Measurements from ENCODE around the gene CDK14.
"Not testable (repeated sequence)": the region's sequence is repeated elsewhere in the genome, so short reads cannot be mapped to it uniquely, and the experiment has no call there.

The CDK14 gene

DNA sequence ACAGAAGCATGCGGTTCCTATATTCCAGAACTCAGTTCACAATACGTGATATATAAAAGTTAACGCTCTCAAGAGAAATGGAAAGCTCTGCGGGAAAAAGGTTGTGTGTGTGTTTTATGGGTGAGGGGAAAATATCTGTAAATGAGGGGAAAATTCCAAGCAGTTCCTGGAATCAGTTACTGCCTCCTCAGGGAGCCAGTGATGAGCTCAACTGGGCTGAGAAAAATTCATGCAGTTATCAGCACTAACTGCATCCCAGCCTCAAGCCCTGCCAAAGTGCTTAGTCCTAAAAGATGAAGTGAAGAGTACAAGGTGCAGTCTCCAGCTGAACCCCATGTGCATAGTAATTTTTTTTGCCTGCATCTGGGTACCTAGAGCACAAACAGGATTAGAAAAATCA, 191.9 kb downstream of the CDK14 start:
- DNase-seq (ENCODE audit: low read depth, low spot score) = peak; percentile 6

DNA sequence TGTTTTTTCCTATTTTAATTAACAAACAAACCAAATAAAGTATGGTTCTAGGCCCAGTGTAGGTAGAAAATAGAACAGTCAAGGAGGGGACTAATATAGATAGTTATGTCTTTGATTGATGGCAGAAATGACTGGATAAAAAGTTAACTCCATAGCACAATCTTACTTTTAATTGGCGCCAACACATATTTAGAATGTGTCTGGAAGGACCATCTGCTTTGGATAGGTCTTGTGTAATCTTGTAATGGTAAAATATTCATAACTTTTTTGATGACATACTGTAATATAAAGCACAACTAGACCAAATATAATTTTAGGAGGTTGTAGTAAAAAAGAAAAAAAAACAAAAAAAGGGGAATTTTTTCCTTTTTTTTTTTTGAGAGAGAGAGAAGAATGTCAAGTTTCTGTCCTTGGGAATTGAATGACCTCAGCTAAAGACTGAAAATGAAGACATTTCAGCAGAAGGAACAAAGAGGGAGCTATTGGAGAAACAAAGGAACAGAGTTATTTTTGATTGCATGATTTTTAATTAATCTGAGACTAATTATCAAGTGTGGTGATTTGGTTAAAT, 193.7 kb downstream of the CDK14 start:
- DNase-seq (ENCODE audit: low read depth, low spot score) = no peak

DNA sequence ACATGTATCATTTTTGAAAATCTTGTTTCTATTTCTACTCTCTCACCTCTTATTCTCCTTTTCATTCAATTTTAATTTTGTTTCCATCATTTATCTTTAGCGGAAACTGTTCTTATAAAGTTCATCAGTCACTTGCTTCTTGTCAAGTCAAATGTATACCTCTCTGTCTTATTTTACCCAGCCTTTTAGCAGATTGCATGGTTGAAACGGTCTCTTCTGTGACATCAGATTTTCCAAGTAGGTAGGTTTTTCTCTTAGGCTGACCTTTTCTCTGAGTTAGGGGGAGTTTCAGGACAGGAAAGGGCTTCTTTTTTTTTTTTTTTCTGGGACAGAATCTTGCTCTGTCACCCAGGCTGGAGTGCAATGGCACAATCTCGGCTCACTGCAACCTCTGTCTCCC, 195.5 kb downstream of the CDK14 start:
- no peak for DNase-seq (ENCODE audit: low read depth, low spot score)

DNA sequence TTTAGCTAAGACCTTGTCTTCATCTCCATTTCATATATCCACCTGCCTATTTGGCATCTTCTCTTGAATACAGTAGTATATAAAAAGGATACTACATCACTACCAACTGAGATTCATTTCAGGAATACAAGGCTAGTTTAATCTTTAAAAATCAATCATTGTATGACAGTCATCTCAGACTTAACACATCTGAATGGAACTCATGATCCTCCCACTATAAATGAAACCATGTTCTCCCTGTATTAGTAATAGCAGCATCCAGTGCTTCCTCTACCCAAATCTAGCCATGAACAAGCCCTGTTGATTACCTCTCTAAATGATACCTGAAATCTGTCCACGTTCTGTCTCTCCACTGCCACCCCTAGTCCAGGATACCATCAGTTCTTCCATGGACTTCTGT, 196.2 kb downstream of the CDK14 start:
- no peak for DNase-seq (ENCODE audit: low read depth, low spot score)

DNA sequence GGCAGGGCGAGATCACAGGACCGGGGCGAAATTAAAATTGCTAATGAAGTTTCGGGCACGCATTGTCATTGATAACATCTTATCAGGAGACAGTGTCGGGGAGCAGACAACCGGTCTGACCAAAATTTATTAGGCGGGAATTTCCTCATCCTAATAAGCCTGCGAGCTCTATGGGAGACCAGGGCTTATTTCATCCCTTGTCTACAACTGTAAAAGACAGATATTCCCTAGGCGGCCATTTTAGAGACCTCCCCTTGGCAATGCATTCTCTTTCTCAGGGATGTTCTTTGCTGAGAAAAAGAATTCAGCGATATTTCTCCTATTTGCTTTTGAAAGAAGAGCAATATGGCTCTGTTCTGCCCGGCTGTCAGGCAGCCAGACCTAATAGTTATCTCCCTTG, 198.1 kb downstream of the CDK14 start:
- not testable (repeated sequence) for DNase-seq (ENCODE audit: low read depth, low spot score)

DNA sequence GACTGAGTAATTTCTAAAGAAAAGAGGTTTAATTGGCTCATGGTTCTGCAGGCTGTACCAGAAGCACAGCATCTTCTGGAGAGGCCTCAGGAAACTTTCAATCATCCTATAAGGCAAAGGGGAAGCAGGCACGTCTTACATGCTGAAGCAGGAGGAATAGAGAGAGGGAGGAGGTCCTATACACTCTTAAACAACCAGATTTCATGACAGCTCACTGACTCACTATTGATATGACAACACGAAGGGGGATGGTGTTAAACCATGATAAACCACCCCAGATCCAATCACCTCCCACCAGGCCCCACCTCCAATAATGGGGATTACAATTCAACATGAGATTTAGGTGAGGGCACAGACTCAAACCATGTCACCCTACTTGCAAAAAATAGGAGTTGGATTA, 201.5 kb downstream of the CDK14 start:
- no peak for DNase-seq (ENCODE audit: low read depth, low spot score)

DNA sequence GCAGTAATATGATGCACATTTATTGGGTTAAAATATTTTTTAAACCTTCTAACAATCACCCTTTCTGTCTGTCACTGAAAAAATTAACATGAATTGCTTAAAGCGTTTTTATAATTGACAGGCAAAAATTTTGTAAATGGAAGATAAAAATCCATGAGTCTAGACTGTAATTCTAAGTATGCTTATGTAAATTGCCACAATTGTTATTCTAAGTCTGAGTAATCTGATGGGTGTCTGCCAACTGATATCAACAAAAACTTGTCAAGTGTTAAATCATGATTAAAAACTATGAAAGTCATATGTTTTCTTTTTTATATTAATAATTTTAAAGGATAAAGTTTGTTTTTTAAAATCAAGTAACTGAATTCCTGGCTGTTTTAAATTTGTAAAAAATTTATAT, 208.2 kb downstream of the CDK14 start:
- peak; percentile 48 for DNase-seq (ENCODE audit: low read depth, low spot score)

DNA sequence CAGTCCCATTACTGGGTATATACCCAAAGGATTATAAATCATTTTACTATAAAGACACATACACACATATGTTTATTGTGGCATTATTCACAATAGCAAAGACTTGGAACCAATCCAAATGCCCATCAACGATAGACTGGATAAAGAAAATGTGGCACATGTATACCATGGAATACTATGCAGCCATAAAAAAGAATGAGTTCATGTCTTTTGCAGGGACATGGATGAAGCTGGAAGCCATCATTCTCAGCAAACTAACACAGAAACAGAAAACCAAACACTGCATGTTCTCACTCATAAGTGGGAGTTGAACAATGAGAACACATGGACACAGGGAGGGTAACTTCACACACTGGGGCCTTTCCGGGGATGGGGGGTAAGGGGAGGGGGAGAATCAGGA, 219.4 kb downstream of the CDK14 start:
- not testable (repeated sequence) for DNase-seq (ENCODE audit: low read depth, low spot score)

DNA sequence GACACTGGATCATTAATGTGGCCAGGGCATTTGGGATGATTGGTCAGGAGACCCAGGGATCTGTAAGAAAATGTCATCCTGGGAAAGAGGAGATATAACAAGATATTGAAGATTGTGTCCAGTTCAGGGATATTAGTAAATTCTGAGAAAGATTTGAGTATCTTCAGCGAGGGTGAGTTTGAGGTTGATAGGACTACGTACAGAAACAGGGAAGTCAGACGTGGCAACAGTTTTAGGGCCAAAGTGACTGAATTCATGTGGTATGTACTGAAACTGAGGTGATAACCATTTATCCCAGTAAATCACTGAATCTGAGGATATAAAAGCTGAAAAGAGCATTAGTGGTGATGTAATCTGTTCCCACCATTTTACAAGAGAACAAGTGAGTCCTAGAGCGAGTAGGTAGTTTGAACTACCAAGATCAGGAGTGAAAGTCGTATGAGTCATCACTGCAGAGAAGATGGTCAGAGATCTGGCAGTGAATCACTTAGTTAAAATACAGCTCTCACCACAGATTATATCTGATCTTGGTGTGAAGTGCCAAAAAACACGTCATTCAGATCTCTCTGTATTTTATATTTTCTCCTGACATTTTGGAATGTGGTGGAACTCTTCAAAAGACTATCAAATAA, 220.5 kb downstream of the CDK14 start:
- peak; percentile 92 for DNase-seq (ENCODE audit: low read depth, low spot score)

DNA sequence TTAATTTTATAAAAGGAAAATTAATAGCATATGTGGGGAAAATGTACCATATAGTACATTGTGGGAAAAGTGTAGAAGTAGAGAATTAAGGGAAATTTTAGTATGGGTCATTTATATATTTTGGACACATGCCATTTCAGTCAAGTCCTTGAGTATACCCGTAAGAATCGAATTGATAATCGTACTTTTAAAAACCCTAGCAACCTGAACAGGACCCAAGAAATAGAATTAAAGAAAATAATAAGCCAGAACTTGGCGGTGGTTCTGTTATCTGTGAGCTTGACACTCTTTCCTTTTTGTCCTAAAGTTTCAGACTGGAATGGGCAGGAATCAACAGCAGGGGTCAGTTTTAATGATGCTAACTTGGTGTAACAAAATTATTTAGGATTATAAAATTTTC, 221.0 kb downstream of the CDK14 start:
- no peak for DNase-seq (ENCODE audit: low read depth, low spot score)

DNA sequence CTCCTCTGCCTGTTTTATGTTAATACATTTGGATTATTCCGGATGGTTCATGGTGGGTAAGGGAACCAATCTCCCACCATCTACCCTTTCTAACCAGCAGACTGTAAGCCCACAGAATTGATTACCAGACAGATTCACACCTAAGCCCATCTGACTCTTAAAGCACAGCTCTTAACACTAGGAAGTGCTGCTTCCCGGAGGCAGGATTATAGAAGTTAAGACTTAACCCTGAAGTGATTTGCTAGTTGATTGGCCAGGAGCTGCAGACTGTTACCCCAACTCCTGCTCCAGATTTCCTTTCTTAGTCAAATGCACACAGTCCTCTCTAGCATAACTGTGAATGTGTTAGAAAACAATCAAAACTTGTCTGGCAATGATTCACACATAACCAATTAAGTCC, 221.7 kb downstream of the CDK14 start:
- peak; percentile 26 for DNase-seq (ENCODE audit: low read depth, low spot score)

DNA sequence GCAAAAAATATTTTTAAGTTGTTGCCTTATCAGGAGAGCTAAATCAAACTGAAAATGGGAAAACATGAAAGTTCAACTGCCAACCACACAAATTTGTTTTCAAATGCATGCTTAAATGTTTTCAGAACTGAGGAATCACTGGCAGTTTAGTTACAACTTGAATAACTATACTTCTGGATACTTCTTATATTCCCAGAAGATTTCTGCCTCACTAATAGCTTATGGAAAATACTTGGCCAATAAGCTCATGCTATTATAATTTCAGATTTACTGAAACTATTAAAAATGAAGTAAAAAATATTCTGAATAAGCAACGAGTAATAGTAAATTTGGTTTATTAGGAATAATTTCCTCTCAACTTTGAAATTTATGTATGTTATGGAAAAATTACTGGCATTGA, 222.2 kb downstream of the CDK14 start:
- no peak for DNase-seq (ENCODE audit: low read depth, low spot score)

DNA sequence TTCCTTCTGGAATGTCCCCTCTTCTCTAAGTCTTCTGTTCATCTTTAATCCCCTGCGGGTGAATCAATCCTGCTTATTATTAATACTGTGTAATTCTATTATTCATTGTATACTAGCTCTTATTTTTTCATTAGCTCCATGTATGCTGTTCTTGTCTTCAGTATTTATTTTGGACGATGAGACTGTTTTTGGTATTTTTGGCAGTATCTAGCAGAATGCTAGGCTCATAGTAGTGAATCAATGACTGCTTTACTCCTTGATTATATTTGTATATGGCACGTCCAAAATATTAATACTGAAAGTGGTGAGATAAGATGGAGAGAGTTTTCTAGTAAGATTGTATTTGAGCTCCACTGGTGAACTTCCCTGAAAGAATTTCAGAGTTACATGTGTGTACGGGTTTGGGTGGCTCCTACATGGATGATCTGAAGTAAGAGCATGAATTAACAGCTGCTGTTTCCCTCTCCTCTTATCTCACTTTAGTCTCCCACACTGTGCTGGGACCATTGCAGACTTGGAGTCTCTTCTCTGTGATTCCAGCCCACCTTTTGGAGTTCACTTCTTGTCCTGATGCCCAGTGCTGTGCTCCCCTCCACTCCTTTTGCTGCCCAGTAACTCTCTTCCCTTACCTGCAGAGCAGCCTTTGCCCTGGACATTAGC, 226.0 kb downstream of the CDK14 start:
- no peak for DNase-seq (ENCODE audit: low read depth, low spot score)

DNA sequence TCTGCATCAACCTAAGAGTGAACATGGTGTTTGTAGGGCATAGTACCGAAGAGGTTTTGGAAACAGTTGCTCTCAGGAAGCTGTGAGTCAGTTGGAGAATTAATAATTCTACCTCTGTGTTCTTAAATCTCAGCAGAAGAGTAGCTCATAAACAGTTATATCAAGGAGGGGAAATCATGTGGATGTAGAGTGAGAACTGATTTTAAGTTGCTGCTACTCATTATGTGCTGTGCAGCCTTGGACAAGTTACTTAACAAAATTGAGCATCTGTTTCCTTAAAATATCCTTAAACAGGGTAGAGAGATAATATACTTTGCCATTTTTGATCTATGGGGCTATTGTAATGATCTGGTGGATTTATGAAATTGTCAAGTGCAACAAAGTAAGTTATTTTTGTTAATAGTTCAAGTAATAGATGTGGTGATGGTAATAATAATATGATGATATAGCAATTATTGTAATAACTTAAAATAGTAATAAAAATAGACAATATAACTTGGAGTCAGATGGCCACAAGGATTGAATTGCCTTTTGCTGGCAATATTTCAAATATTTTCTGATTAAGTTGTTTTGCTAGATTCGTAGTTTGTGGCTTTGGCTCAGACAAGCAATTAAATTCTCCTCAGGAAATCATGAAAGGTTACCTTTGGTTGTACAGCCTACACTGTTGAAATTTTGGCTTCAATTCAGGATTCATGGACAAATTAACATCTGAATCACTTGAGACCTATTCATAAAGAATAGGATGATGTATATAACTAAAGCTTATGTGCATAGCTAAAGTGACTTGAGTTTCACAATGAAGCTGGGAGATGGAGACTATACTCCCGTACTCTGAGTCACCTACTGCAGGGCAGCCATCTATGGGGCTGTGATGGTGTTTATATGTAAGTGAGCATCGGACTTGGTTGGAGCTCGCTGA, 228.5 kb downstream of the CDK14 start:
- peak; percentile 81 for DNase-seq (ENCODE audit: low read depth, low spot score)

DNA sequence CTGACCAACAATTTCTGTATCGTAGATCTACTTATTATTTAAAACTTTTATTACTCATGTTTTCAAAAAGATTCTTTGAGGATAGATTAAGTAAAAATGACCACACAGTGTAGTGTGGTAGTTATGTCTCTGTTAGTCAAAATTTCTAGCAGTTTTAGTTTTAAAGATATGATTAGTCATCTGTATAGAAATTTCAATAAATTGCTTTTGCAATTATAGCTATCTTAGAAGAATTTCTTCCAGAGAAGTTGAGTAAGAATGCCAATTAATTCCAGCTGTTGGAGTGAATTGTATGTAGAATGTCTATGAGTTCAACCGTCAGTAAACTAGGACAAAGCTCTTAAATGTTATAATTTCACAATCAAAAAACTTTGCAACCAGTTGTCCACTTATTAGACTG, 229.7 kb downstream of the CDK14 start:
- no peak for DNase-seq (ENCODE audit: low read depth, low spot score)

DNA sequence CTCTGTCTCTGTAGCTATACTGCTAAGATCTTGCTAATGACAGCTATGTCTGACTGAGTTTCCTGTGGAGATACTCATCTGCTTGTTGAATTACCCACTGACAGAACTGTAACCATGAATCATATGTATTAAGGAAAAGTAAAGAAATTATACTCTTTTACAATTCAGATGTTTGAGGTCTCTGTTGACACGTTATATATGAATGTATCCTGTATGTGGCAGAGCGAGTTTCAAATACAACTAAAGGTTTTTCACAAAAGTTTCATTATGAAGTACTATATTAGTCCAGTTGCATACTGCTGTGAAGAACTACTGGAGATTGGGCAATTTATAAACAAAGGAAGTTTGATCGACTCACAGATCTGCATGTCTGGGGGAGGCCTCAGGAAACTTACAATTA, 232.5 kb downstream of the CDK14 start:
- DNase-seq (ENCODE audit: low read depth, low spot score) = no peak

DNA sequence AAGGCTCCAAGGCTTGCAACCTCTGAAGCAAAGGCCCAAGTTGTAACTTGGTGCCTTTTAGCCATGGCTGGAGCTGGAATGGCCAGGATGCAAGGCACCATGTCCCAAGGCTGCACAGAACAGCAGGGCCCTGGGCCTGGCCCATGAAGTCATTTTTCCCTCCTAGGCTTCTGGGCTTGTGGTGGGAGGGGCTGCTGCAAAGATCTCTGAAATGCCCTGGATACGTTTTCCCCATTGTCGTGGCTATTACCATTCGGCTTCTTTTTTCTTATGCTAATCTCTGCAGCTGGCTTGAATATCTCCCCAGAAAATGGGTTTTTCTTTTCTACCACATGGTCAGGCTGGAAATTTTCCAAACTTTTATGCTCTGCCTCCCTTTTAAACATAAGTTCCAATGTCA, 234.2 kb downstream of the CDK14 start:
- DNase-seq (ENCODE audit: low read depth, low spot score) = no peak

DNA sequence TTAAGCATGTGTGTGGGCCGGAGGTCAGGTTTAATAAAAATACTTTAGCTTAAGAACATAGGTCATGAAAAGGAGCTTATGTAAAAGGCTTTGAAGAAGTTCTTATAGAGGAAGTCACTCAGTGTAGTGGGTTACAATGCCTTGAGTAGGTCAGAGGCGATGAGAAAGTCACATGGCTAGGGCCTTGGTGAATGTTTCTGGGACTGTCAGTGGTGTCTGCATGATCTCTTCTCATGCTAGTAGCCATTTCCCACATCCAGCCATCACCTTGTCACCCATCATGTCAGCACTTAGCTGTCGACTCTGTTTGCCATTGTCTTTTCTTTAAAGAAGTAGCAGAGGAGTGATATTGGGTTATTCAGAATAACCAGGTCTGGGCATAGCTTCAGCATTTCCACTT, 236.6 kb downstream of the CDK14 start:
- no peak for DNase-seq (ENCODE audit: low read depth, low spot score)

DNA sequence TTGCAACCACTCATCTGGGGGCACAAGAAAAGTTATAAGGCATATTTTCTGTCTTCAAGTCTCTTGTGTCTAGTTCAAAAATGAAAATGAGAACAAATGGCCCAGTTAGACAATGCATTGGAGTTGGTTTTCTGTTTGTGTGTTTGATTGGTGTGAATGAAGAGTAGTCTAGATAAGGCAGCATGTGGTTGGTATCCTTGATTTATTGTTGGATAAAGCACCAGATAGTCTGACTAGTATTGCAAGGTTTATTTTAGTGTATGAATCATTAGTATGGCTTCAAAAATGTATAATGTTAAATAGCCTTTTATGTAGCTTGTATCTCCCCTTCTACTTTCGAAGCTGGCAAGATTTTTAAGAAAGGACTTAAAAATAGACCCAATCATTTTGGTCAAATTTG, 237.3 kb downstream of the CDK14 start:
- DNase-seq (ENCODE audit: low read depth, low spot score) = no peak

DNA sequence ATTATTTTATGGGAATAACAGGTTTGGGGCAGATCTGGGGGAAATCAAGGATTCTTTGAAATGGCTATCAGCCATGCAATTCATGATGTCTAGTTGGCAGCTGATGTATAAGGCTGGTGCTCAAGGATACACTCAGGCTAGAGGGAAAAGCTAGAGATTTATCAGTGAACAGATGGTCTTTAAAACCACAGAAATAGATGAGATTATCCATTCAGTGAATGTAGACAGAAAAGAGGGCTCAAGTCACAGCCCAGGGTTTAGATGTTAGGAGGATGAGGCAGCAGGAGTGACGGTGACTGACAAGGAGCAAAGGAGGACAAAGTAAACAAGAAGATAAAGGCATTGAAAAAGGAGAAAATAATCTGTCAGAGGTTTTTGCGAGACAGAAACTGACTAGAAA, 238.7 kb downstream of the CDK14 start:
- DNase-seq (ENCODE audit: low read depth, low spot score) = no peak

DNA sequence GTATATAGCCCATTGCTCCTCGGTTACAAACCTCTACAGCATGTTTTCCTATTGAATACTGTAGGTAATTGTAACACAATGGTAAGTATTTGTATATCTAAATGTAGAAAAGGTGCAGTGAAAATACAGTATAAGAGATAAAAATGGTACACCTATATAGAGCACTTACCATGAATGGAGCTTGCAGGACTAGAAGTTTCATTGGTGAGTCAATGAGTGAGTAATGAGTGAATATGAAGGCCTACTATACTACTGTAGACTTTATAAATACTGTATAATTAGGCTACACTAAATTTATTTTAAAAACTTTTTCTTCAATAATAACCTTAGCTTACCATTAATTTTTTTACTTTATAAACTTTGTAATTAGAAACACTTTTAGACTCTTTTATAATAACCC, 239.7 kb downstream of the CDK14 start:
- no peak for DNase-seq (ENCODE audit: low read depth, low spot score)

DNA sequence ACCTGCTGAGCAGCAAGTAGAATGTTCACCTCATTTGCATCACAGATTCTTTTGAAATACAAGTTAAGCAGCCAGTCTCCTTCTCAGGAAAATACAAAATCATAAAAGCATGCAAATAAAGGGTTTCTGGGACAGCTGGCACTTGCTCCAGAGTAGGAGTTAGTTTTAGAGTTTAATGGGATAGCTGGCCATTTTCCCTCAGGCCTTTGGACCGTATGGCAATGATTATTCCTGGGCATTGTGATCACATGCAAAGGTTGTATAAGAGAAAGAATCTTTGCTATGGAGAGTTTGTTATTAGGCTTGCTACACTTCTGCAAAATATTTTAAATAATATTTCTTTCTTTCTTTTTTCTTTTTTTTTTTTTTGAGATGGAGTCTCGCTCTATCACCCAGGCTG, 240.8 kb downstream of the CDK14 start:
- no peak for DNase-seq (ENCODE audit: low read depth, low spot score)
